AG04449 (cell line): ENCODE results near the gene CALCOCO1.

Experiments used
- CTCF ChIA-PET: fragments of 350-600 bp; formaldehyde crosslinking; extraction: SDS; loops from one replicate; lab custom pipeline; 2021; ENCODE audit warnings: antibody characterized with exemption; lab: Yijun Ruan, JAX
- POLR2A ChIA-PET: fragments of 400-600, 350-600 bp; formaldehyde crosslinking; extraction: SDS; loops from one replicate; lab custom pipeline; 2020; ENCODE audit warnings: antibody characterized with exemption, inconsistent platforms; lab: Yijun Ruan, JAX
- DNase-seq: peaks from one replicate; pipeline ENCODE4 v3.0.0-alpha.2; 2010; ENCODE audit warnings: low read depth, low spot score
- H3K4me3 ChIP-seq: 2 replicates; pipeline ENCODE4 v1.5.1; 2011; ENCODE audit warnings: low read depth, mild to moderate bottlenecking, control low read depth, low read length
- CTCF ChIP-seq: IDR thresholded peaks from one replicate; pipeline ENCODE4 v1.5.1; 2011; ENCODE audit warnings: mild to moderate bottlenecking, moderate library complexity, low read length, control low read depth, inconsistent platforms; ENCODE audit not compliant: insufficient read depth; ENCODE audit errors: missing control alignments

CALCOCO1 gene

GRCh38 chr12:53751336-53752191, 24.3 kb upstream of the CALCOCO1 start, which contains the start of gene CISTR:
Gene CISTR, minus strand, starts transcription at chr12:53751979.
- peak within 1 kb of the TSS; percentile 30 for H3K4me3 ChIP-seq
- ChIA-PET POLR2A (no interaction called here), CTCF (interaction anchor here (0.7 to 7.8 kb wide), 8 partner anchors 9 to 407 kb away, joined by 3 to 71 read pairs (median 16); no protein-coding TSS in a partner anchor)
- TF ChIP-seq CTCF = no peak
- DNase-seq = no peak

DNA sequence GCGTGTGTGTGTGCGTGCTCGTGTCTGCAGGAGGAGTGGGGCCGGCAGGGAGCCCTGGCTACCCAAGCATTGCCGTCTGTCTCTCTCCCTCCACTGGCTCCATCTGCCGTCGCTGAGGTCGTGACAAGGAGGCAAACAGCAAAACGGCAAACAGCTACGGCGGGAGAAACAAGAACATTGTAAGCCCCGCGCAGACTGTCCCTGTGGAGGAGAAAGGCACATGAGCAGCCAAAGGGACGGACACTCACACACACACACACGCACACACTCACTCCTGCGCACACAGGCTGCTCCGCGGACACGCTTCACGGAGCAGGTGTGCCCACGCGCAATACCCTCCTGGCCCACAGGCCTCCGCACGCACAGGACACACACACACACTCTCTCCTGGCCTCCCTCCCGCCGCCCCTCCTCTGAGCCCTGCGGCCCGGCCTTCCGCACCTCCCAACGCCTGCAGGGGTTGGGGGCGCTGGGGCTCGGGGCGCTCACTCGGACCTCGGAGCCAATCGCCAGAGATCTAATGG, 23.6 kb upstream of the CALCOCO1 start:
- CTCF ChIA-PET = interaction anchor here (2.5 to 7.8 kb wide), 6 partner anchors 9 to 52 kb away, joined by 14 to 71 read pairs (median 22); no protein-coding TSS in a partner anchor
- DNase-seq = no peak
- TF ChIP-seq CTCF = no peak
- H3K4me3 ChIP-seq = peak overlapping the region; percentile 30
- POLR2A ChIA-PET = no interaction called here

DNA sequence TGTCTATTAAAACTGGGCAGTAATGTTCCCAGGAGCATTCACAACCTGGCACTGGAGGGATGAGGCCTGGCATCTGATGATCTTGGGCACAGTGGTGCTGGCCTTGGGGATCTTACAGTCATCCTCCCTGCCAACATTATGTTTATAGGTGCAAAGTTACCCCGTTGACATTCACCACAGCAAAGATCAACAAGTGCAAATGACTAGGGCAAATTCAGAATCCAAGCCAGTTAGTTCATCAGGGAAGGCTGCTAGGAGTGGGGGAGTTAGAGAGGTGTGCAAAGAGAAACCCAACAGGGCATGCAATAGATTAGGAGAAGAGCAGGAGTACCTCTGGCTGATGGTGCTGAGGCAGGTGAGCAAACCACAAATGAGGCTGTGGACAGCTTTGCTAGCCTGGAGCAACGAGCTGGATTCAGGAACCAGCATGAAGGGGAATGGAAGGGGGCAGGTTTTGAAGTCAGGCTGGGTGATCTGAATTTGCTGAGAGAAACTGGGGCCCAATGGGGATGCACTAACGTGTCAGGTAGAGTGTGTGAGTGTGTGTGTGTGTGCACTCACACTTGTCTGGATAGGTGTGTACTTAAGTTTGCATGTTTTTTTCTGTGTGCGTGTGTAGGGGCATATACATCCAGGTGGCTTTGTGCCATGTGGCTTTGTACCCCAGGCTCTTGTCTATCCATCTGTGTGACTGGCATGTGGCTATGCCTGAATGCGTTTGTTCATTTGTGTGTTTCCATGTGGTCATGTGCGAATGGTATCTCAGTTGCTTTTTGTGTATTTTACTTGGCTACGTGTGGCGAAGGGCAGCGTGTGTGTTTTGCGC, 22.9 kb upstream of the CALCOCO1 start:
- no peak for TF ChIP-seq CTCF
- H3K4me3 ChIP-seq = no peak overlapping the region
- CTCF ChIA-PET = interaction anchor here (2.5 to 6.2 kb wide), 3 partner anchors 17 to 51 kb away, joined by 19 to 50 read pairs (median 24); no protein-coding TSS in a partner anchor
- POLR2A ChIA-PET = no interaction called here
- DNase-seq = no peak

GRCh38 chr12:53748072-53748840, 21.0 kb upstream of the CALCOCO1 start:
- no peak for DNase-seq
- ChIA-PET POLR2A (no interaction called here), CTCF (interaction anchor here (1.0 to 24.8 kb wide), 18 partner anchors 9 to 467 kb away, joined by 3 to 941 read pairs (median 42); partner anchors contain the start of genes ATP5MC2, CALCOCO1 and HOXC10)
- no peak for TF ChIP-seq CTCF
- H3K4me3 ChIP-seq = no peak overlapping the region

DNA sequence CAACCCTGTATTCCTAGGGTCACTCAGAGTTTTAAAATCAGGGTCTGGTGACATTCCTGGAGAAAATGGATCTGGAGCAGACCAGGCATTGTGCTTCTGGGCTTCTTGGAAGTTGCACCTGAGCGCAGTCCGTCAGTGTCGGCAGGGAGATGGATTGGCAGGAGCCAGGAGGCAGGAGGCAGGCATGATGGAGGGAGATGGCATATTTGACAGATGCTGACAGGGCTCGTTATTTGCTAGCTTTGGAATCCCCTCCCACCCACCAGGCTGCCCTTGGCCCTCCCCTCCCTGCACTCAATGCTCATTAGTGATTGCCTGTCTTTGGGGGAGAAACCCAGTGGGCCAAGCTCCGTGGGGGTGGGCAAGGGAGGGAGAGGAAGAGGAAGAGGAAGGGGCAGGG, 19.8 kb upstream of the CALCOCO1 start:
- TF ChIP-seq CTCF = no peak
- H3K4me3 ChIP-seq = no peak overlapping the region
- DNase-seq = no peak
- ChIA-PET CTCF (interaction anchor here (0.8 to 24.8 kb wide), 50 partner anchors 10 to 594 kb away, joined by 3 to 941 read pairs (median 5); partner anchors contain the start of genes ATP5MC2, CALCOCO1, HOXC10 and HOXC11), POLR2A (no interaction called here)
